GM12878 (cell line): ENCODE data around the gene CAB39L. TPM values are rescaled to one million over a fixed set of nuclear protein-coding genes. Genes with fewer than 3 reads are reported as not detected.

Experiments used
- ATAC-seq: fragments of 200-7000 bp; cut with Tn5 transposase; 3 replicates; pipeline ENCODE4 v1.9.1; 2020; ENCODE audit warnings: mild to moderate bottlenecking, moderate library complexity
- BruUV-seq: library from RNA; stranded (reverse); fragments of 400-500 nt; replicated peaks from 2 replicates; lab custom pipeline; 2021; lab: Mats Ljungman, UMichigan
- CTCF ChIA-PET: fragments of 300-600 bp; sonication (Branson Sonifier 250); formaldehyde crosslinking; extraction: SDS; loops from one replicate; lab custom pipeline; 2021; ENCODE audit warnings: inconsistent platforms; lab: Yijun Ruan, JAX
- POLR2A ChIA-PET: fragments of 350-600 bp; formaldehyde crosslinking; extraction: SDS; loops from one replicate; lab custom pipeline; 2021; ENCODE audit warnings: inconsistent platforms; lab: Charles Lee
- RAD21 ChIA-PET: fragments of 300-600 bp; sonication (Branson Sonifier 250); formaldehyde crosslinking; loops from one replicate; lab custom pipeline; 2023; ENCODE audit warnings: antibody characterized with exemption; ENCODE audit not compliant: unreplicated experiment; lab: Charles Lee
- SMC1A ChIA-PET: fragments of 300-600 bp; sonication (Branson Sonifier 250); formaldehyde crosslinking; loops from one replicate; lab custom pipeline; 2023; ENCODE audit not compliant: unreplicated experiment, uncharacterized antibody; lab: Charles Lee
- DNase-seq: peaks from one replicate; pipeline ENCODE4 v3.0.0-alpha.2; 2011; ENCODE audit warnings: low read depth, low spot score
- FAIRE-seq: peaks from 3 replicates; lab custom pipeline; 2011; peaks lifted over from hg19 to GRCh38; lab: Jason Lieb, UNC
- H2AFZ ChIP-seq: 2 replicates; pipeline ENCODE4 v1.6.0; 2011; ENCODE audit warnings: low read depth, low read length, control low read depth; ENCODE audit not compliant: control insufficient read depth
- H3K27ac ChIP-seq: 2 replicates; pipeline ENCODE4 v1.5.1; 2011; ENCODE audit warnings: control low read depth; ENCODE audit not compliant: control insufficient read depth, insufficient read depth
- H3K27me3 ChIP-seq, 2 experiments: replicated peaks in 1 of 2; 2 replicates each; pipeline versions ENCODE4 v1.6.0 to v1.6.1; 2011; ENCODE audit warnings: low read length in 1 of 2; ENCODE audit not compliant: control insufficient read depth in 2 of 2, insufficient read depth in 2 of 2
- H3K36me3 ChIP-seq, 2 experiments: 2 replicates each; pipeline ENCODE4 v1.5.1; 2011; ENCODE audit warnings: low read length in 1 of 2; ENCODE audit not compliant: control insufficient read depth in 2 of 2, insufficient read depth in 2 of 2
- H3K4me1 ChIP-seq: 2 replicates; pipeline ENCODE4 v1.6.1; 2011; ENCODE audit warnings: mild to moderate bottlenecking, low read length, moderate library complexity, mixed read lengths; ENCODE audit not compliant: control insufficient read depth, insufficient read depth
- H3K4me2 ChIP-seq: 2 replicates; pipeline ENCODE4 v1.6.0; 2011; ENCODE audit warnings: control low read depth; ENCODE audit not compliant: control insufficient read depth, insufficient read depth
- H3K4me3 ChIP-seq: fragments of 200-600 bp; sonication (generic); 2 replicates; pipeline ENCODE4 v1.5.1; 2016
- H3K79me2 ChIP-seq: 2 replicates; pipeline ENCODE4 v1.6.0; 2011; ENCODE audit warnings: low read length; ENCODE audit not compliant: control insufficient read depth, insufficient read depth
- H3K9ac ChIP-seq: 2 replicates; pipeline ENCODE4 v1.8.0; 2011; ENCODE audit warnings: low read length, control low read depth, mixed read lengths; ENCODE audit not compliant: control insufficient read depth, insufficient read depth
- H3K9me3 ChIP-seq: replicated peaks from 3 replicates; pipeline ENCODE4 v1.5.1; 2011; ENCODE audit warnings: mild to moderate bottlenecking, low read length; ENCODE audit not compliant: control insufficient read depth, insufficient read depth
- H4K20me1 ChIP-seq: 2 replicates; pipeline ENCODE4 v1.6.0; 2011; ENCODE audit not compliant: control insufficient read depth, insufficient read depth
- ASH2L ChIP-seq: fragments of 300-600, 200-600 bp; sonication (generic); IDR thresholded peaks from 2 replicates; pipeline ENCODE4 v1.6.1; 2017; ENCODE audit warnings: low read depth, mild to moderate bottlenecking, borderline replicate concordance
- EP300 ChIP-seq, 2 experiments: fragments of 150-350 bp in 1 of 2; IDR thresholded peaks; 2 replicates each; pipeline ENCODE4 v1.6.1; 2011 to 2012; ENCODE audit warnings: low read depth in 2 of 2, low read length in 2 of 2, borderline replicate concordance in 1 of 2, improper control_type of control experiment in 1 of 2, inconsistent platforms in 1 of 2; ENCODE audit not compliant: control insufficient read depth in 1 of 2
- IKZF1 ChIP-seq: fragments of 450-650 bp; conservative IDR thresholded peaks from 2 replicates; pipeline ENCODE4 v1.6.1; 2017; ENCODE audit warnings: antibody characterized with exemption, mild to moderate bottlenecking
- JUNB ChIP-seq: IDR thresholded peaks from 2 replicates; pipeline ENCODE4 v1.6.1; 2016; ENCODE audit warnings: antibody characterized with exemption, mild to moderate bottlenecking
- MAX ChIP-seq: IDR thresholded peaks from 2 replicates; pipeline ENCODE4 v1.6.1; 2012; ENCODE audit warnings: low read depth, low read length, improper control_type of control experiment
- NR2C2 ChIP-seq: IDR thresholded peaks from 2 replicates; pipeline ENCODE4 v1.6.1; 2011; ENCODE audit warnings: borderline replicate concordance, low read depth; ENCODE audit not compliant: control insufficient read depth, insufficient read length
- PBX3 ChIP-seq: IDR thresholded peaks from 2 replicates; pipeline ENCODE4 v1.6.1; 2011; ENCODE audit warnings: mild to moderate bottlenecking, low read depth, low read length, moderate library complexity; ENCODE audit not compliant: insufficient replicate concordance
- RBBP5 ChIP-seq: fragments of 200-600 bp; sonication (generic); conservative IDR thresholded peaks from 2 replicates; pipeline ENCODE4 v1.6.1; 2016
- SMARCA5 ChIP-seq: fragments of 450-650 bp; IDR thresholded peaks from 2 replicates; pipeline ENCODE4 v1.6.1; 2017; ENCODE audit warnings: mild to moderate bottlenecking
- SP1 ChIP-seq: IDR thresholded peaks from one replicate; pipeline ENCODE4 v1.6.1; 2011; ENCODE audit warnings: low read depth, low read length
- ZBTB4 ChIP-seq: fragments of 450-650 bp; formaldehyde crosslinking; IDR thresholded peaks from 2 replicates; pipeline ENCODE4 v1.4.0; 2022; ENCODE audit warnings: mild to moderate bottlenecking, moderate library complexity
- WGBS: methylation state at CpG from one replicate; pipeline ENCODE4 v1.1.6; 2016; ENCODE audit warnings: low lambda C conversion rate; ENCODE audit not compliant: insufficient replicate concordance, insufficient coverage; ENCODE audit errors: missing lambda C conversion rate; 5-methylcytosine and 5-hydroxymethylcytosine counted together
- in situ Hi-C: fragments of 300-500 bp; cut with MboI; formaldehyde crosslinking; loops from 9 replicates; pipeline ENCODE4 v1.14.3; 2018; ENCODE audit warnings: mixed read lengths
- intact Hi-C: fragments of 100-400 bp; cut with micrococcal nuclease; formaldehyde crosslinking; loops from one replicate; pipeline ENCODE4 v1.14.2; 2022; ENCODE audit not compliant: unreplicated experiment
- polyA plus RNA-seq, 11 experiments: library from polyadenylated mRNA; depleted of rRNA in 4 of 11; unstranded in 6 of 11; stranded (reverse) in 5 of 11; fragments of >200 nt; fragmentation: Nextera tagmentation in 4 of 11; fragmentation: Illumina TruSeq in 1 of 11; extraction: Ambion mirVana in 4 of 11; extraction: Trizol in 1 of 11; gene quantifications; 1 replicate in 1 of 11; 2 replicates in 10 of 11; pipeline versions ENCODE4 v1.2.1 to v1.2.3, GENCODE V29; 2011 to 2016; ENCODE audit warnings: inconsistent platforms in 2 of 11, missing spikeins in 2 of 11, low read depth in 1 of 11
- total RNA-seq, 4 experiments: library from RNA; depleted of rRNA in 3 of 4; stranded (reverse); fragments of >200 nt in 3 of 4; fragmentation: Illumina TruSeq in 1 of 4; extraction: Trizol in 1 of 4; gene quantifications; 2 replicates each; pipeline versions ENCODE4 v1.2.1 to v1.2.3, GENCODE V29; 2013 to 2021

CAB39L gene
- total and polyA plus RNA-seq, 10 of the 15 experiments (the other 5 are each of a cell fraction or from before 2014, with no cell fraction given): 0.88 to 3.0 (median 1.7) TPM

GRCh38 chr13:49265822-49266221, 178.0 kb downstream of the CAB39L start:
- in situ Hi-C loops: no loop called here
- intact Hi-C loops: no loop called here
- no peak overlapping the region for H3K4me2 ChIP-seq
- CTCF ChIA-PET: interaction anchor here (0.6 to 3.4 kb wide), 3 partner anchors 10 to 17 kb away, joined by 3 to 17 read pairs (median 4); no protein-coding TSS in a partner anchor
- ATAC-seq (no peak), FAIRE-seq (no peak), DNase-seq (no peak)
- BruUV-seq: no TSS peak
- SMC1A ChIA-PET: interaction anchor here (0.9 to 1.3 kb wide), 2 partner anchors 17 to 18 kb away, joined by 3 to 5 read pairs; partner anchors contain the start of gene CDADC1
- no peak overlapping the region for H3K9ac ChIP-seq
- no peak overlapping the region for H3K4me3 ChIP-seq
- no peaks in the 10 kb centered on the region for H3K4me1 ChIP-seq
- TF ChIP-seq NR2C2: no peak
- no peak for TF ChIP-seq RBBP5
- no peak for TF ChIP-seq ASH2L
- TF ChIP-seq EP300 (IDR thresholded peaks at IDR 0.05; ENCODE audit: borderline replicate concordance in 1 of 2, control insufficient read depth in 1 of 2, low read depth in 2 of 2, low read length in 2 of 2): no peak
- no peak for TF ChIP-seq JUNB
- no peak for TF ChIP-seq SMARCA5
- no peak for TF ChIP-seq IKZF1
- TF ChIP-seq ZBTB4: no peak
- no peak for TF ChIP-seq SP1
- TF ChIP-seq MAX: no peak
- TF ChIP-seq PBX3: no peak
- H3K36me3 ChIP-seq: peaks cover 0 to 2% of the 10 kb centered on the region in 2 experiments; a peak in 1 of 4 replicates
- H3K79me2 ChIP-seq: no peaks in the 10 kb centered on the region
- H3K27ac ChIP-seq: no peak overlapping the region
- H4K20me1 ChIP-seq: no peaks in the 10 kb centered on the region
- no peak overlapping the region for H2AFZ ChIP-seq
- H3K27me3 ChIP-seq: no peaks in the 10 kb centered on the region
- POLR2A ChIA-PET: no interaction called here
- no peaks in the 10 kb centered on the region for H3K9me3 ChIP-seq
- RAD21 ChIA-PET: interaction anchor here (0.7 kb wide), 1 partner anchor 733 kb away, joined by 3 read pairs; no protein-coding TSS in a partner anchor
- WGBS: 98% methylated on average over 2 of the region's 2 CpGs
